ENCODE results near the gene MAP3K6.

MAP3K6 gene

GRCh38 chr1:27403931-27404330 is 37.2 kb upstream of the MAP3K6 start:
- Mint-ChIP-seq H3K27me3 (no peaks in the 10 kb centered on the region), H3K4me3 (no peak overlapping the region), H3K9me3 (no peaks in the 10 kb centered on the region), H3K36me3 (ENCODE audit: insufficient read depth) (peaks cover 25% of the 10 kb centered on the region), H3K4me1 (peaks cover 26% of the 10 kb centered on the region), H3K27ac (ENCODE audit: low read depth) (peak overlapping the region; percentile 29)
- ATAC-seq (replicated peaks; ENCODE audit: extremely low read depth, poor library complexity, severe bottlenecking): no peak
- DNase-seq (ENCODE audit: low spot score in 2 of 2): no peak

GRCh38 chr1:27403065-27403726 is 36.4 kb upstream of the MAP3K6 start:
- Mint-ChIP-seq H3K27me3 (no peaks in the 10 kb centered on the region), H3K4me1 (peaks cover 26% of the 10 kb centered on the region)

GRCh38 chr1:27402349-27402754 is 35.6 kb upstream of the MAP3K6 start:
- no peak for ATAC-seq (replicated peaks; ENCODE audit: extremely low read depth, poor library complexity, severe bottlenecking)
- H3K4me1 Mint-ChIP-seq: peaks cover 25% of the 10 kb centered on the region
- no peaks in the 10 kb centered on the region for H3K27me3 Mint-ChIP-seq
- H3K9me3 Mint-ChIP-seq: no peaks in the 10 kb centered on the region
- no peak overlapping the region for H3K4me3 Mint-ChIP-seq
- peaks cover 15% of the 10 kb centered on the region for H3K36me3 Mint-ChIP-seq (ENCODE audit: insufficient read depth)
- DNase-seq (ENCODE audit: low spot score in 2 of 2): no peak
- H3K27ac Mint-ChIP-seq (ENCODE audit: low read depth): no peak overlapping the region

More at GRCh38 chr1:27403065-27403726, 36.4 kb upstream of the MAP3K6 start:
- Mint-ChIP-seq H3K36me3 (ENCODE audit: insufficient read depth) (peaks cover 21% of the 10 kb centered on the region), H3K27ac (ENCODE audit: low read depth) (peak overlapping the region; percentile 29), H3K9me3 (no peaks in the 10 kb centered on the region), H3K4me3 (no peak overlapping the region)
- ATAC-seq (replicated peaks; ENCODE audit: extremely low read depth, poor library complexity, severe bottlenecking) (no peak), DNase-seq (ENCODE audit: low spot score in 2 of 2) (no peak)

GRCh38 chr1:27400963-27401341 is 34.2 kb upstream of the MAP3K6 start:
- Mint-ChIP-seq H3K36me3 (ENCODE audit: insufficient read depth) (peaks cover 9% of the 10 kb centered on the region), H3K4me3 (no peak overlapping the region), H3K9me3 (no peaks in the 10 kb centered on the region), H3K27me3 (no peaks in the 10 kb centered on the region), H3K4me1 (peaks cover 22% of the 10 kb centered on the region), H3K27ac (ENCODE audit: low read depth) (no peak overlapping the region)
- ATAC-seq (replicated peaks; ENCODE audit: extremely low read depth, poor library complexity, severe bottlenecking): no peak
- DNase-seq (ENCODE audit: low spot score in 2 of 2): no peak

GRCh38 chr1:27400082-27400962 is 33.6 kb upstream of the MAP3K6 start:
- ATAC-seq (replicated peaks; ENCODE audit: extremely low read depth, poor library complexity, severe bottlenecking) (no peak), DNase-seq (ENCODE audit: low spot score in 2 of 2) (no peak)
- Mint-ChIP-seq H3K4me3 (no peak overlapping the region), H3K4me1 (peaks cover 22% of the 10 kb centered on the region), H3K27me3 (no peaks in the 10 kb centered on the region), H3K27ac (ENCODE audit: low read depth) (peak overlapping the region; percentile 44), H3K36me3 (ENCODE audit: insufficient read depth) (peaks cover 7% of the 10 kb centered on the region), H3K9me3 (no peaks in the 10 kb centered on the region)

- no peak for ATAC-seq (replicated peaks; ENCODE audit: extremely low read depth, poor library complexity, severe bottlenecking)
- Mint-ChIP-seq H3K4me3 (no peak overlapping the region), H3K27ac (ENCODE audit: low read depth) (peak overlapping the region; percentile 67), H3K27me3 (no peaks in the 10 kb centered on the region), H3K4me1 (peaks cover 22% of the 10 kb centered on the region), H3K36me3 (ENCODE audit: insufficient read depth) (peaks cover 8% of the 10 kb centered on the region), H3K9me3 (no peaks in the 10 kb centered on the region)
- DNase-seq (ENCODE audit: low spot score in 2 of 2): no peak
These were observed 32.7 kb upstream of the MAP3K6 start for GRCh38 chr1:27399251-27400025.

GRCh38 chr1:27398405-27399149 is 31.8 kb upstream of the MAP3K6 start:
- H3K27me3 Mint-ChIP-seq: no peaks in the 10 kb centered on the region
- peaks cover 16% of the 10 kb centered on the region for H3K4me1 Mint-ChIP-seq
- peaks cover 8% of the 10 kb centered on the region for H3K36me3 Mint-ChIP-seq (ENCODE audit: insufficient read depth)
- H3K4me3 Mint-ChIP-seq: no peak overlapping the region
- no peaks in the 10 kb centered on the region for H3K9me3 Mint-ChIP-seq
- ATAC-seq (replicated peaks; ENCODE audit: extremely low read depth, poor library complexity, severe bottlenecking): no peak
- no peak for DNase-seq (ENCODE audit: low spot score in 2 of 2)
- peak overlapping the region; percentile 67 for H3K27ac Mint-ChIP-seq (ENCODE audit: low read depth)

- Mint-ChIP-seq H3K9me3 (no peaks in the 10 kb centered on the region), H3K27me3 (no peaks in the 10 kb centered on the region), H3K27ac (ENCODE audit: low read depth) (no peak overlapping the region), H3K36me3 (ENCODE audit: insufficient read depth) (peaks cover 6% of the 10 kb centered on the region), H3K4me3 (no peak overlapping the region), H3K4me1 (peaks cover 16% of the 10 kb centered on the region)
- DNase-seq (ENCODE audit: low spot score in 2 of 2) (no peak), ATAC-seq (replicated peaks; ENCODE audit: extremely low read depth, poor library complexity, severe bottlenecking) (no peak)
These were observed 31.0 kb upstream of the MAP3K6 start for GRCh38 chr1:27397749-27398148.

GRCh38 chr1:27397110-27397509 is 30.3 kb upstream of the MAP3K6 start:
- Mint-ChIP-seq H3K27me3 (peaks cover 5% of the 10 kb centered on the region), H3K27ac (ENCODE audit: low read depth) (no peak overlapping the region), H3K36me3 (ENCODE audit: insufficient read depth) (peaks cover 10% of the 10 kb centered on the region), H3K4me1 (peaks cover 19% of the 10 kb centered on the region), H3K9me3 (no peaks in the 10 kb centered on the region), H3K4me3 (no peak overlapping the region)
- ATAC-seq (replicated peaks; ENCODE audit: extremely low read depth, poor library complexity, severe bottlenecking) (no peak), DNase-seq (ENCODE audit: low spot score in 2 of 2) (no peak)

GRCh38 chr1:27395441-27396195 is 28.9 kb upstream of the MAP3K6 start:
- H3K36me3 Mint-ChIP-seq (ENCODE audit: insufficient read depth): peaks cover 15% of the 10 kb centered on the region
- H3K9me3 Mint-ChIP-seq: no peaks in the 10 kb centered on the region
- H3K4me3 Mint-ChIP-seq: no peak overlapping the region
- peaks cover 16% of the 10 kb centered on the region for H3K4me1 Mint-ChIP-seq
- peak; percentile 77 to 79 for DNase-seq (ENCODE audit: low spot score in 2 of 2)
- ATAC-seq (replicated peaks; ENCODE audit: extremely low read depth, poor library complexity, severe bottlenecking): peak; percentile 41
- H3K27me3 Mint-ChIP-seq: peaks cover 9% of the 10 kb centered on the region
- H3K27ac Mint-ChIP-seq (ENCODE audit: low read depth): no peak overlapping the region

- H3K27ac Mint-ChIP-seq (ENCODE audit: low read depth): peak overlapping the region; percentile 36
- peaks cover 9% of the 10 kb centered on the region for H3K27me3 Mint-ChIP-seq
- ATAC-seq (replicated peaks; ENCODE audit: extremely low read depth, poor library complexity, severe bottlenecking): no peak
- H3K4me3 Mint-ChIP-seq: no peak overlapping the region
- H3K36me3 Mint-ChIP-seq (ENCODE audit: insufficient read depth): peaks cover 18% of the 10 kb centered on the region
- H3K9me3 Mint-ChIP-seq: no peaks in the 10 kb centered on the region
- H3K4me1 Mint-ChIP-seq: peaks cover 11% of the 10 kb centered on the region
- DNase-seq (ENCODE audit: low spot score in 2 of 2): no peak
These were observed 28.2 kb upstream of the MAP3K6 start for GRCh38 chr1:27394925-27395324.
